H9 (cell line): ENCODE data around the gene COL4A2. TPM values are rescaled to one million over a fixed set of nuclear protein-coding genes. Genes with fewer than 3 reads are reported as not detected.

Experiments used
- DNase-seq: peaks from one replicate; pipeline ENCODE4 v3.0.0-alpha.2; 2017
- H2AFZ ChIP-seq: one replicate; pipeline ENCODE4 v1.6.1; 2013; ENCODE audit warnings: mild to moderate bottlenecking, low read length, control low read depth, moderate library complexity
- H2AK5ac ChIP-seq: 2 replicates; pipeline ENCODE4 v1.6.1; 2013; ENCODE audit warnings: low read length, control low read depth, mixed read lengths; ENCODE audit not compliant: insufficient read length
- H2BK120ac ChIP-seq: one replicate; pipeline ENCODE4 v1.6.1; 2013; ENCODE audit warnings: low read depth, mild to moderate bottlenecking, low read length, control low read depth, inconsistent platforms; ENCODE audit not compliant: poor library complexity, severe bottlenecking
- H2BK12ac ChIP-seq: 2 replicates; pipeline ENCODE4 v1.6.1; 2013; ENCODE audit warnings: low read length, control low read depth, mixed read lengths, low read depth; ENCODE audit not compliant: insufficient read length
- H2BK15ac ChIP-seq: 2 replicates; pipeline ENCODE4 v1.6.1; 2013; ENCODE audit warnings: low read depth, low read length, control low read depth
- H2BK20ac ChIP-seq: one replicate; pipeline ENCODE4 v1.6.1; 2013; ENCODE audit warnings: low read depth, mild to moderate bottlenecking, low read length, control low read depth, inconsistent platforms; ENCODE audit not compliant: poor library complexity, severe bottlenecking
- H2BK5ac ChIP-seq: 2 replicates; pipeline ENCODE4 v1.6.1; 2013; ENCODE audit warnings: low read length, control low read depth, mixed read lengths; ENCODE audit not compliant: insufficient read length
- H3K14ac ChIP-seq: 2 replicates; pipeline ENCODE4 v1.6.1; 2013; ENCODE audit warnings: low read length, control low read depth; ENCODE audit not compliant: insufficient read depth
- H3K18ac ChIP-seq: 2 replicates; pipeline ENCODE4 v1.6.1; 2013; ENCODE audit warnings: low read depth, mild to moderate bottlenecking, mixed read lengths, low read length, control low read depth; ENCODE audit not compliant: insufficient read length
- H3K23ac ChIP-seq: 2 replicates; pipeline ENCODE4 v1.6.1; 2013; ENCODE audit warnings: low read length, control low read depth, mixed read lengths, low read depth; ENCODE audit not compliant: insufficient read length
- H3K23me2 ChIP-seq: 2 replicates; pipeline ENCODE4 v1.6.1; 2013; ENCODE audit warnings: low read depth, mild to moderate bottlenecking, mixed read lengths, low read length, control low read depth; ENCODE audit not compliant: insufficient read length, poor library complexity, severe bottlenecking
- H3K27ac ChIP-seq: 2 replicates; pipeline ENCODE4 v1.5.1; 2013; ENCODE audit warnings: low read length, control low read depth, mixed read lengths, low read depth; ENCODE audit not compliant: insufficient read length
- H3K27me3 ChIP-seq: 2 replicates; pipeline ENCODE4 v1.6.1; 2013; ENCODE audit warnings: low read length, control low read depth, inconsistent platforms; ENCODE audit not compliant: insufficient read depth
- H3K4ac ChIP-seq: 2 replicates; pipeline ENCODE4 v1.6.1; 2013; ENCODE audit warnings: low read depth, mild to moderate bottlenecking, control low read depth, inconsistent platforms, low read length, moderate library complexity
- H3K4me1 ChIP-seq: 2 replicates; pipeline ENCODE4 v1.6.1; 2013; ENCODE audit warnings: low read length, control low read depth, inconsistent platforms; ENCODE audit not compliant: insufficient read depth
- H3K4me2 ChIP-seq: 2 replicates; pipeline ENCODE4 v1.6.1; 2013; ENCODE audit warnings: low read length, control low read depth, mixed read lengths; ENCODE audit not compliant: insufficient read length, insufficient read depth
- H3K56ac ChIP-seq: 2 replicates; pipeline ENCODE4 v1.6.1; 2013; ENCODE audit warnings: low read depth, mild to moderate bottlenecking, mixed read lengths, low read length, control low read depth; ENCODE audit not compliant: insufficient read length
- H3K79me1 ChIP-seq: 2 replicates; pipeline ENCODE4 v1.6.1; 2013; ENCODE audit warnings: low read depth, mild to moderate bottlenecking, moderate library complexity, low read length, control low read depth, inconsistent platforms; ENCODE audit not compliant: insufficient read depth, poor library complexity, severe bottlenecking
- H3K79me2 ChIP-seq: 2 replicates; pipeline ENCODE4 v1.6.1; 2013; ENCODE audit warnings: low read length, control low read depth, inconsistent platforms; ENCODE audit not compliant: insufficient read depth
- H3K9ac ChIP-seq: 2 replicates; pipeline ENCODE4 v1.6.1; 2013; ENCODE audit warnings: low read length, control low read depth, mixed read lengths; ENCODE audit not compliant: insufficient read length; ENCODE audit errors: extremely low read depth
- H3K9me3 ChIP-seq: one replicate; pipeline ENCODE4 v1.6.1; 2013; ENCODE audit warnings: low read depth, low read length, inconsistent platforms; ENCODE audit not compliant: control insufficient read depth
- H3T11ph ChIP-seq: one replicate; pipeline ENCODE4 v1.6.1; 2013; ENCODE audit warnings: mild to moderate bottlenecking, low read length, control low read depth, inconsistent platforms
- H4K20me1 ChIP-seq: one replicate; pipeline ENCODE4 v1.6.1; 2013; ENCODE audit not compliant: control insufficient read depth, insufficient read length, insufficient read depth
- H4K5ac ChIP-seq: 2 replicates; pipeline ENCODE4 v1.6.1; 2013; ENCODE audit warnings: low read depth, mild to moderate bottlenecking, mixed read lengths, low read length, control low read depth; ENCODE audit not compliant: insufficient read length
- H4K8ac ChIP-seq: replicated peaks from 2 replicates; pipeline ENCODE4 v1.6.1; 2013; ENCODE audit warnings: low read length, control low read depth, mixed read lengths, low read depth; ENCODE audit not compliant: insufficient read length
- H4K91ac ChIP-seq: 2 replicates; pipeline ENCODE4 v1.6.1; 2013; ENCODE audit warnings: low read depth, mild to moderate bottlenecking, moderate library complexity, mixed read lengths, low read length, control low read depth; ENCODE audit not compliant: insufficient read length
- H3K27ac Mint-ChIP-seq, 3 experiments: 2 replicates in 2 of 3; 3 replicates in 1 of 3; pipeline ENCODE4 v1.8.0; 2020 to 2021; ENCODE audit warnings: mixed read lengths in 3 of 3, mild to moderate bottlenecking in 1 of 3, moderate library complexity in 1 of 3
- H3K27me3 Mint-ChIP-seq: 2 replicates; pipeline ENCODE4 v1.8.0; 2021; ENCODE audit warnings: low read depth, mild to moderate bottlenecking, moderate library complexity, mixed read lengths
- H3K36me3 Mint-ChIP-seq, 3 experiments: 2 replicates in 2 of 3; 3 replicates in 1 of 3; pipeline ENCODE4 v1.8.0; 2020 to 2021; ENCODE audit warnings: low read depth in 3 of 3, mixed read lengths in 3 of 3; ENCODE audit not compliant: insufficient read depth in 1 of 3
- H3K4me1 Mint-ChIP-seq, 2 experiments: 2 replicates each; pipeline ENCODE4 v1.8.0; 2020; ENCODE audit warnings: mixed read lengths in 2 of 2
- H3K4me3 Mint-ChIP-seq, 2 experiments: 2 replicates in 1 of 2; 3 replicates in 1 of 2; pipeline ENCODE4 v1.8.0; 2020 to 2021; ENCODE audit warnings: mild to moderate bottlenecking in 2 of 2, mixed read lengths in 2 of 2, moderate library complexity in 1 of 2
- H3K9me3 Mint-ChIP-seq, 2 experiments: 2 replicates in 1 of 2; 3 replicates in 1 of 2; pipeline ENCODE4 v1.8.0; 2020; ENCODE audit warnings: mild to moderate bottlenecking in 2 of 2, mixed read lengths in 2 of 2, moderate library complexity in 1 of 2
- WGBS: extraction: QIAGEN DNeasy Blood & Tissue Kit; methylation state at CpG from one replicate; pipeline ENCODE4 v1.1.7; 2013; ENCODE audit warnings: missing lambda C conversion rate, low lambda C conversion rate, mixed read lengths; ENCODE audit not compliant: insufficient read length; ENCODE audit errors: extremely low coverage; 5-methylcytosine and 5-hydroxymethylcytosine counted together
- total RNA-seq: library from RNA; stranded (reverse); gene quantifications from 2 replicates; pipeline ENCODE4 v1.2.1, GENCODE V29; 2021
- TF ChIP-seq, protein P1 (sequence below): fragments of 200-600 bp; sonication (generic); conservative IDR thresholded peaks from 3 replicates; pipeline ENCODE4 v1.8.0; 2021; ENCODE audit warnings: antibody characterized with exemption, mild to moderate bottlenecking

COL4A2 gene
- total RNA-seq, 1 experiment from 2014 or later, result 76.5 TPM

DNA sequence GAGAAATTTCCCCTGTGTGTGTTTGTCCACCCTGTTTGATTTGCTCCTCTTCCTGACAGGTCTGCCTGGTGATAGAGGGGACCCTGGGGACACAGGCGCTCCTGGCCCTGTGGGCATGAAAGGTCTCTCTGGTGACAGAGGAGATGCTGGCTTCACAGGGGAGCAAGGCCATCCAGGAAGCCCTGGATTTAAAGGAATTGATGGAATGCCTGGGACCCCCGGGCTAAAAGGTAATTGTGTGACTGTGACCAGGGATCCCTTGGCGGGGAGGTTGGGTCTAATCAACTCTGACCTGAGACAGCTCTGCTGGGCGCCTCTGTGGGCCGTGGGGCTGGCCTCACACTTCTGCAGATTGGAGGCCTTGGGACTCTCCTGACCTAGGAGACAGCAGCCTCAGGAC lies 173.1 kb downstream of the COL4A2 start:
- H3K27ac ChIP-seq, result no peak overlapping the region
- H2AFZ ChIP-seq, result no peak overlapping the region
- H3K9me3 Mint-ChIP-seq, result no peaks in the 10 kb centered on the region
- H4K8ac ChIP-seq, result no peak overlapping the region
- no peak overlapping the region for H2AK5ac ChIP-seq
- no peaks in the 10 kb centered on the region for H3K27me3 Mint-ChIP-seq
- no peak overlapping the region for H3K18ac ChIP-seq
- no peaks in the 10 kb centered on the region for H3K27me3 ChIP-seq
- H2BK15ac ChIP-seq, result no peak overlapping the region
- H3K23ac ChIP-seq, result no peak overlapping the region
- H3K79me1 ChIP-seq, result no peaks in the 10 kb centered on the region
- H2BK5ac ChIP-seq, result no peak overlapping the region
- H3K4ac ChIP-seq, result no peak overlapping the region
- no peak overlapping the region for H3K4me2 ChIP-seq
- no peak overlapping the region for H3K56ac ChIP-seq
- no peaks in the 10 kb centered on the region for H3K79me2 ChIP-seq
- peak overlapping the region; percentile 47 to 92 (median 61); a peak in 3 of 7 replicates for H3K27ac Mint-ChIP-seq
- no peak overlapping the region for H2BK20ac ChIP-seq
- no peak overlapping the region for H4K5ac ChIP-seq
- no peak overlapping the region for H3K9ac ChIP-seq
- no peaks in the 10 kb centered on the region for H3K9me3 ChIP-seq
- no peak overlapping the region for H3K4me3 Mint-ChIP-seq
- TF ChIP-seq, protein P1, sequence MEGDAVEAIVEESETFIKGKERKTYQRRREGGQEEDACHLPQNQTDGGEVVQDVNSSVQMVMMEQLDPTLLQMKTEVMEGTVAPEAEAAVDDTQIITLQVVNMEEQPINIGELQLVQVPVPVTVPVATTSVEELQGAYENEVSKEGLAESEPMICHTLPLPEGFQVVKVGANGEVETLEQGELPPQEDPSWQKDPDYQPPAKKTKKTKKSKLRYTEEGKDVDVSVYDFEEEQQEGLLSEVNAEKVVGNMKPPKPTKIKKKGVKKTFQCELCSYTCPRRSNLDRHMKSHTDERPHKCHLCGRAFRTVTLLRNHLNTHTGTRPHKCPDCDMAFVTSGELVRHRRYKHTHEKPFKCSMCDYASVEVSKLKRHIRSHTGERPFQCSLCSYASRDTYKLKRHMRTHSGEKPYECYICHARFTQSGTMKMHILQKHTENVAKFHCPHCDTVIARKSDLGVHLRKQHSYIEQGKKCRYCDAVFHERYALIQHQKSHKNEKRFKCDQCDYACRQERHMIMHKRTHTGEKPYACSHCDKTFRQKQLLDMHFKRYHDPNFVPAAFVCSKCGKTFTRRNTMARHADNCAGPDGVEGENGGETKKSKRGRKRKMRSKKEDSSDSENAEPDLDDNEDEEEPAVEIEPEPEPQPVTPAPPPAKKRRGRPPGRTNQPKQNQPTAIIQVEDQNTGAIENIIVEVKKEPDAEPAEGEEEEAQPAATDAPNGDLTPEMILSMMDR, result no peak
- peaks cover 17% of the 10 kb centered on the region in 2 experiments for H3K4me1 Mint-ChIP-seq
- no peak overlapping the region for H4K91ac ChIP-seq
- no CpG with 5 or more reads among the region's 5 CpGs for WGBS
- H4K20me1 ChIP-seq, result no peaks in the 10 kb centered on the region
- H2BK120ac ChIP-seq, result no peak overlapping the region
- H3K4me1 ChIP-seq, result no peaks in the 10 kb centered on the region
- H3K14ac ChIP-seq, result no peak overlapping the region
- H2BK12ac ChIP-seq, result no peak overlapping the region
- no peak overlapping the region for H3T11ph ChIP-seq
- H3K36me3 Mint-ChIP-seq, result peaks cover 7 to 41% (median 36%) of the 10 kb centered on the region in 3 experiments; a peak in 6 of 7 replicates
- peaks cover 4% of the 10 kb centered on the region for H3K23me2 ChIP-seq
- no peak for DNase-seq
